IPS DF 6.9 (cell line): ENCODE results near the gene NOTCH1.

ENCODE experiments used
- DNase-seq: peaks from one replicate; pipeline ENCODE4 v3.0.0-alpha.2; 2013; ENCODE audit warnings: low read depth, low spot score
- H3K27ac ChIP-seq: one replicate; pipeline ENCODE4 v1.5.1; 2013; ENCODE audit warnings: low read length, control low read depth
- H3K27me3 ChIP-seq: 2 replicates; pipeline ENCODE4 v1.6.1; 2013; ENCODE audit warnings: mild to moderate bottlenecking, low read length; ENCODE audit not compliant: control insufficient read depth, insufficient read depth
- H3K36me3 ChIP-seq: 2 replicates; pipeline ENCODE4 v1.6.1; 2013; ENCODE audit warnings: low read length; ENCODE audit not compliant: control insufficient read depth, insufficient read depth
- H3K4me1 ChIP-seq: 2 replicates; pipeline ENCODE4 v1.6.1; 2013; ENCODE audit warnings: low read length; ENCODE audit not compliant: control insufficient read depth, insufficient read depth
- H3K4me3 ChIP-seq: 2 replicates; pipeline ENCODE4 v1.5.1; 2013; ENCODE audit warnings: mild to moderate bottlenecking, low read length
- H3K9me3 ChIP-seq: 2 replicates; pipeline ENCODE4 v1.6.1; 2013; ENCODE audit warnings: low read length, inconsistent platforms; ENCODE audit not compliant: control insufficient read depth, insufficient read depth
- WGBS: extraction: QIAGEN DNeasy Blood & Tissue Kit; methylation state at CpG from one replicate; pipeline ENCODE4 v1.1.7; 2013; ENCODE audit warnings: mixed read lengths, missing lambda C conversion rate; ENCODE audit not compliant: insufficient read length, insufficient coverage; 5-methylcytosine and 5-hydroxymethylcytosine counted together

The NOTCH1 gene

GRCh38 chr9:136507221-136507991 lies 38.4 kb downstream of the NOTCH1 start:
- no CpG with 5 or more reads among the region's 28 CpGs for WGBS

GRCh38 chr9:136506425-136506824 lies 39.4 kb downstream of the NOTCH1 start:
- H3K27ac ChIP-seq = no peak overlapping the region
- H3K27me3 ChIP-seq = no peaks in the 10 kb centered on the region
- H3K4me3 ChIP-seq = no peak overlapping the region
- H3K36me3 ChIP-seq = peaks cover 83% of the 10 kb centered on the region
- no CpG with 5 or more reads among the region's 30 CpGs for WGBS
- DNase-seq = no peak
- H3K9me3 ChIP-seq = no peaks in the 10 kb centered on the region
- H3K4me1 ChIP-seq = no peaks in the 10 kb centered on the region; the same call in 1 of the 2 replicates

More at GRCh38 chr9:136507221-136507991, 38.4 kb downstream of the NOTCH1 start:
- Histone ChIP-seq H3K4me1 (no peaks in the 10 kb centered on the region; the same call in 1 of the 2 replicates), H3K4me3 (no peak overlapping the region), H3K36me3 (peaks cover 84% of the 10 kb centered on the region), H3K27ac (no peak overlapping the region), H3K9me3 (no peaks in the 10 kb centered on the region), H3K27me3 (no peaks in the 10 kb centered on the region)
- DNase-seq = no peak

- no peaks in the 10 kb centered on the region; the same call in 1 of the 2 replicates for H3K4me1 ChIP-seq
- peaks cover 77% of the 10 kb centered on the region for H3K36me3 ChIP-seq
- H3K27ac ChIP-seq = no peak overlapping the region
- no peak for DNase-seq
- WGBS = no CpG with 5 or more reads among the region's 51 CpGs
- no peaks in the 10 kb centered on the region for H3K9me3 ChIP-seq
- H3K4me3 ChIP-seq = no peak overlapping the region
- no peaks in the 10 kb centered on the region for H3K27me3 ChIP-seq
Measured at GRCh38 chr9:136505406-136506403, 40.1 kb downstream of the NOTCH1 start.

GRCh38 chr9:136504512-136505348 lies 41.1 kb downstream of the NOTCH1 start:
- H3K4me1 ChIP-seq = no peaks in the 10 kb centered on the region; the same call in 1 of the 2 replicates
- no peaks in the 10 kb centered on the region for H3K27me3 ChIP-seq
- no CpG with 5 or more reads among the region's 68 CpGs for WGBS
- H3K4me3 ChIP-seq = no peak overlapping the region
- H3K9me3 ChIP-seq = no peaks in the 10 kb centered on the region
- no peak overlapping the region for H3K27ac ChIP-seq
- peaks cover 77% of the 10 kb centered on the region for H3K36me3 ChIP-seq
- DNase-seq = no peak

- Histone ChIP-seq H3K4me1 (no peaks in the 10 kb centered on the region; the same call in 1 of the 2 replicates), H3K27ac (no peak overlapping the region), H3K36me3 (peaks cover 80% of the 10 kb centered on the region), H3K4me3 (no peak overlapping the region), H3K9me3 (no peaks in the 10 kb centered on the region), H3K27me3 (no peaks in the 10 kb centered on the region)
- no peak for DNase-seq
- WGBS = no CpG with 5 or more reads among the region's 33 CpGs
Measured at GRCh38 chr9:136502940-136503550, 42.8 kb downstream of the NOTCH1 start.

GRCh38 chr9:136502196-136502595 lies 43.7 kb downstream of the NOTCH1 start:
- no peaks in the 10 kb centered on the region; the same call in 1 of the 2 replicates for H3K4me1 ChIP-seq
- peaks cover 73% of the 10 kb centered on the region for H3K36me3 ChIP-seq
- H3K4me3 ChIP-seq = no peak overlapping the region
- WGBS = no CpG with 5 or more reads among the region's 38 CpGs
- no peak for DNase-seq
- H3K9me3 ChIP-seq = no peaks in the 10 kb centered on the region
- H3K27ac ChIP-seq = no peak overlapping the region
- no peaks in the 10 kb centered on the region for H3K27me3 ChIP-seq

GRCh38 chr9:136501686-136502085 lies 44.2 kb downstream of the NOTCH1 start:
- H3K36me3 ChIP-seq = peaks cover 73% of the 10 kb centered on the region

GRCh38 chr9:136499935-136500910 lies 45.6 kb downstream of the NOTCH1 start:
- no peaks in the 10 kb centered on the region for H3K27me3 ChIP-seq
- WGBS = no CpG with 5 or more reads among the region's 50 CpGs
- H3K4me1 ChIP-seq = no peaks in the 10 kb centered on the region; the same call in 1 of the 2 replicates
- H3K36me3 ChIP-seq = peaks cover 69% of the 10 kb centered on the region
- H3K27ac ChIP-seq = no peak overlapping the region
- H3K9me3 ChIP-seq = no peaks in the 10 kb centered on the region
- no peak overlapping the region for H3K4me3 ChIP-seq
- no peak for DNase-seq

More at GRCh38 chr9:136501686-136502085, 44.2 kb downstream of the NOTCH1 start:
- no peaks in the 10 kb centered on the region for H3K27me3 ChIP-seq
- no peaks in the 10 kb centered on the region for H3K9me3 ChIP-seq
- H3K4me1 ChIP-seq = no peaks in the 10 kb centered on the region; the same call in 1 of the 2 replicates
- no peak for DNase-seq
- H3K4me3 ChIP-seq = no peak overlapping the region
- WGBS = no CpG with 5 or more reads among the region's 23 CpGs
- no peak overlapping the region for H3K27ac ChIP-seq
